Jurkat, Clone E6-1 (cell line): ENCODE results near the gene LIMS2.

Experiments
- DNase-seq: peaks from one replicate; pipeline ENCODE4 v3.0.0-alpha.2; 2011; ENCODE audit warnings: low read depth, low spot score
- H3K4me3 ChIP-seq: 2 replicates; pipeline ENCODE4 v1.5.1; 2011; ENCODE audit warnings: mild to moderate bottlenecking, low read length, control low read depth, moderate library complexity

LIMS2 gene

GRCh38 chr2:127661072-127661649 is 14.2 kb downstream of the LIMS2 start:
- no peak overlapping the region for H3K4me3 ChIP-seq
- no peak for DNase-seq

- no peak for DNase-seq
Measured at GRCh38 chr2:127660291-127660578, 15.1 kb downstream of the LIMS2 start.

GRCh38 chr2:127659408-127660290 is 15.7 kb downstream of the LIMS2 start:
- H3K4me3 ChIP-seq: no peak overlapping the region
- DNase-seq: no peak

More at GRCh38 chr2:127660291-127660578, 15.1 kb downstream of the LIMS2 start:
- no peak overlapping the region for H3K4me3 ChIP-seq

GRCh38 chr2:127658641-127659407 is 16.5 kb downstream of the LIMS2 start:
- H3K4me3 ChIP-seq: no peak overlapping the region
- no peak for DNase-seq

GRCh38 chr2:127658146-127658545 is 17.2 kb downstream of the LIMS2 start:
- DNase-seq: no peak
- H3K4me3 ChIP-seq: no peak overlapping the region

- DNase-seq: no peak
- H3K4me3 ChIP-seq: no peak overlapping the region
Measured at GRCh38 chr2:127657232-127657595, 18.1 kb downstream of the LIMS2 start.

- H3K4me3 ChIP-seq: no peak overlapping the region
- no peak for DNase-seq
Measured at GRCh38 chr2:127656569-127657231, 18.6 kb downstream of the LIMS2 start.

GRCh38 chr2:127655209-127656073 is 19.9 kb downstream of the LIMS2 start:
- DNase-seq: no peak
- H3K4me3 ChIP-seq: no peak overlapping the region

- DNase-seq: no peak
- no peak overlapping the region for H3K4me3 ChIP-seq
Measured at GRCh38 chr2:127654838-127655175, 20.5 kb downstream of the LIMS2 start.

GRCh38 chr2:127654084-127654837 is 21.1 kb downstream of the LIMS2 start:
- H3K4me3 ChIP-seq: no peak overlapping the region
- no peak for DNase-seq

GRCh38 chr2:127653421-127654083 is 21.8 kb downstream of the LIMS2 start:
- H3K4me3 ChIP-seq: no peak overlapping the region
- DNase-seq: no peak

- no peak for DNase-seq
- H3K4me3 ChIP-seq: no peak overlapping the region
Measured at GRCh38 chr2:127652786-127653357, 22.5 kb downstream of the LIMS2 start.

GRCh38 chr2:127651971-127652550 is 23.3 kb downstream of the LIMS2 start:
- no peak overlapping the region for H3K4me3 ChIP-seq
- DNase-seq: no peak

GRCh38 chr2:127651381-127651809 is 23.9 kb downstream of the LIMS2 start:
- DNase-seq: no peak
- H3K4me3 ChIP-seq: no peak overlapping the region

- DNase-seq: no peak
- no peak overlapping the region for H3K4me3 ChIP-seq
Measured at GRCh38 chr2:127650785-127651380, 24.4 kb downstream of the LIMS2 start.

GRCh38 chr2:127650041-127650784 is 25.1 kb downstream of the LIMS2 start:
- no peak overlapping the region for H3K4me3 ChIP-seq
- no peak for DNase-seq
